GM23338 (cell line): ENCODE measurements around the gene PPP1CC. TPM values are rescaled to one million over a fixed set of nuclear protein-coding genes. Genes with fewer than 3 reads are reported as not detected.

Experiments
- ATAC-seq: fragments of 200-7000 bp; cut with Tn5 transposase; 3 replicates; pipeline ENCODE4 v1.9.1; 2020
- DNase-seq: peaks from one replicate; pipeline ENCODE4 v3.0.0-alpha.2; 2015; ENCODE audit warnings: low spot score
- H2AFZ ChIP-seq: fragments of 200-600 bp; sonication (generic); 2 replicates; pipeline ENCODE4 v1.8.0; 2016; ENCODE audit warnings: antibody characterized with exemption, mild to moderate bottlenecking, moderate library complexity
- H3F3A ChIP-seq: fragments of 200-600 bp; sonication (generic); replicated peaks from 2 replicates; pipeline ENCODE4 v1.8.0; 2017; ENCODE audit warnings: antibody characterized with exemption, mixed run types, low read depth
- H3K27ac ChIP-seq: fragments of 200-600 bp; sonication (generic); 2 replicates; pipeline ENCODE4 v1.6.1; 2016; ENCODE audit warnings: low read depth
- H3K27me3 ChIP-seq: fragments of 200-600 bp; sonication (generic); 2 replicates; pipeline ENCODE4 v1.8.0; 2016; ENCODE audit warnings: mild to moderate bottlenecking, mixed run types, moderate library complexity; ENCODE audit not compliant: insufficient read depth
- H3K36me3 ChIP-seq: fragments of 200-600 bp; sonication (generic); 2 replicates; pipeline ENCODE4 v1.8.0; 2016; ENCODE audit warnings: mild to moderate bottlenecking; ENCODE audit not compliant: insufficient read depth
- H3K4me1 ChIP-seq: fragments of 200-600 bp; sonication (generic); 2 replicates; pipeline ENCODE4 v1.8.0; 2016; ENCODE audit warnings: mild to moderate bottlenecking, moderate library complexity; ENCODE audit not compliant: insufficient read depth
- H3K4me2 ChIP-seq: fragments of 200-600 bp; sonication (generic); 2 replicates; pipeline ENCODE4 v1.7.1; 2017; ENCODE audit warnings: mixed run types
- H3K4me3 ChIP-seq: fragments of 200-600 bp; sonication (generic); 2 replicates; pipeline ENCODE4 v1.6.1; 2016; ENCODE audit warnings: mixed run types
- H3K79me2 ChIP-seq: fragments of 200-600 bp; sonication (generic); replicated peaks from 2 replicates; pipeline ENCODE4 v1.8.0; 2017; ENCODE audit warnings: mild to moderate bottlenecking; ENCODE audit not compliant: insufficient read depth
- H3K9me2 ChIP-seq: fragments of 200-600 bp; sonication (generic); 2 replicates; pipeline ENCODE4 v1.8.0; 2017; ENCODE audit not compliant: insufficient read depth
- H4K20me1 ChIP-seq: fragments of 200-600 bp; sonication (generic); replicated peaks from 2 replicates; pipeline ENCODE4 v1.8.0; 2017; ENCODE audit warnings: mild to moderate bottlenecking; ENCODE audit not compliant: insufficient read depth
- H3K27ac Mint-ChIP-seq: 2 replicates; pipeline ENCODE4 v1.8.0; 2020; ENCODE audit warnings: inconsistent platforms, mild to moderate bottlenecking, moderate library complexity, mixed read lengths
- H3K27me3 Mint-ChIP-seq: 3 replicates; pipeline ENCODE4 v1.8.0; 2022; ENCODE audit warnings: low read depth, mild to moderate bottlenecking, moderate library complexity, mixed read lengths, inconsistent platforms; ENCODE audit not compliant: insufficient read depth, poor library complexity
- H3K36me3 Mint-ChIP-seq: 3 replicates; pipeline ENCODE4 v1.8.0; 2021; ENCODE audit warnings: low read depth, mild to moderate bottlenecking, inconsistent platforms, moderate library complexity, mixed read lengths
- H3K4me1 Mint-ChIP-seq: 3 replicates; pipeline ENCODE4 v1.8.0; 2020; ENCODE audit warnings: mild to moderate bottlenecking, inconsistent platforms, mixed read lengths
- H3K4me3 Mint-ChIP-seq: 3 replicates; pipeline ENCODE4 v1.8.0; 2021; ENCODE audit warnings: moderate library complexity, mild to moderate bottlenecking, inconsistent platforms, mixed read lengths
- H3K9me3 Mint-ChIP-seq: 3 replicates; pipeline ENCODE4 v1.8.0; 2020; ENCODE audit warnings: moderate library complexity, mild to moderate bottlenecking, inconsistent platforms, mixed read lengths
- CREB1 ChIP-seq: fragments of 250-450 bp; sonication (Bioruptor Pico); IDR thresholded peaks from 2 replicates; pipeline ENCODE4 v1.5.0; 2020; ENCODE audit warnings: low read depth, mild to moderate bottlenecking, moderate library complexity
- CTCF ChIP-seq, 2 experiments: fragments of 200-600 bp in 1 of 2; sonication (generic) in 1 of 2; conservative IDR thresholded peaks; 2 replicates each; pipeline versions ENCODE4 v1.5.1 to v1.6.1; 2016 to 2017; ENCODE audit warnings: antibody characterized with exemption in 2 of 2, low read depth in 2 of 2, mild to moderate bottlenecking in 2 of 2, moderate library complexity in 1 of 2
- ETS1 ChIP-seq: IDR thresholded peaks from 2 replicates; pipeline ENCODE4 v1.6.1; 2016; ENCODE audit warnings: antibody characterized with exemption
- EZH2 ChIP-seq: fragments of 200-600 bp; sonication (generic); IDR thresholded peaks from one replicate; pipeline ENCODE4 v1.8.0; 2017; ENCODE audit warnings: antibody characterized with exemption, mild to moderate bottlenecking, low read depth; ENCODE audit not compliant: unreplicated experiment
- EZH2phosphoT487 ChIP-seq: fragments of 200-600 bp; sonication (generic); IDR thresholded peaks from one replicate; pipeline ENCODE4 v1.8.1; 2018; ENCODE audit warnings: antibody characterized with exemption; ENCODE audit not compliant: unreplicated experiment
- JUNB ChIP-seq: IDR thresholded peaks from one replicate; pipeline ENCODE4 v1.6.1; 2016; ENCODE audit warnings: antibody characterized with exemption; ENCODE audit not compliant: unreplicated experiment
- NANOG ChIP-seq: IDR thresholded peaks from 2 replicates; pipeline ENCODE4 v1.6.1; 2016; ENCODE audit warnings: antibody characterized with exemption, borderline replicate concordance
- POLR2AphosphoS5 ChIP-seq: IDR thresholded peaks from 2 replicates; pipeline ENCODE4 v1.6.1; 2016; ENCODE audit warnings: antibody characterized with exemption, low read depth
- STAT1 ChIP-seq: IDR thresholded peaks from one replicate; pipeline ENCODE4 v1.6.1; 2016; ENCODE audit warnings: antibody characterized with exemption; ENCODE audit not compliant: unreplicated experiment
- ZNF114 ChIP-seq: fragments of 250-450 bp; sonication (Bioruptor Pico); IDR thresholded peaks from 2 replicates; pipeline ENCODE4 v1.5.0; 2020; ENCODE audit warnings: mild to moderate bottlenecking, moderate library complexity
- ZNF331 ChIP-seq: fragments of 250-450 bp; sonication (Bioruptor Pico); IDR thresholded peaks from 2 replicates; pipeline ENCODE4 v1.5.0; 2020; ENCODE audit warnings: low read depth, mild to moderate bottlenecking, moderate library complexity
- ZNF462 ChIP-seq: fragments of 250-450 bp; sonication (Bioruptor Pico); IDR thresholded peaks from 2 replicates; pipeline ENCODE4 v1.5.0; 2020; ENCODE audit warnings: mild to moderate bottlenecking, moderate library complexity
- polyA plus RNA-seq: library from polyadenylated mRNA; unstranded; fragments of >200 nt; fragmentation: Nextera tagmentation; extraction: Ambion mirVana; gene quantifications from 2 replicates; pipeline ENCODE4 v1.2.1, GENCODE V29; 2016
- total RNA-seq: library from RNA; depleted of rRNA; stranded (reverse); fragments of >200 nt; shearing (Covaris generic); gene quantifications from 2 replicates; pipeline ENCODE4 v1.2.3, GENCODE V29; 2014

Gene PPP1CC
- total and polyA plus RNA-seq, 2 experiments from 2014 or later = 276 to 501 TPM

- Histone ChIP-seq H3K27me3 (no peaks in the 10 kb centered on the region), H3K9me2 (0 out of 2 replicates have a peak, but pooled peaks cover 4% of the 10 kb centered on the region), H3K36me3 (no peaks in the 10 kb centered on the region), H3F3A (no peaks in the 10 kb centered on the region), H4K20me1 (no peaks in the 10 kb centered on the region), H3K27ac (no peak overlapping the region), H3K4me2 (no peak overlapping the region), H3K4me1 (no peaks in the 10 kb centered on the region), H3K4me3 (no peak overlapping the region), H2AFZ (no peak overlapping the region), H3K79me2 (no peaks in the 10 kb centered on the region)
- no peak for ATAC-seq
- H3K27ac Mint-ChIP-seq = no peak overlapping the region
- DNase-seq = no peak
- no peaks in the 10 kb centered on the region for H3K4me1 Mint-ChIP-seq
- TF ChIP-seq STAT1 = no peak
- TF ChIP-seq POLR2AphosphoS5 = no peak
- no peak for TF ChIP-seq ZNF462 (CRISPR knock-in tag)
- no peak for TF ChIP-seq CREB1
- TF ChIP-seq ETS1 = no peak
- no peak for TF ChIP-seq ZNF114 (CRISPR knock-in tag)
- H3K27me3 Mint-ChIP-seq = peaks cover 2% of the 10 kb centered on the region
- no peak overlapping the region for H3K4me3 Mint-ChIP-seq
- no peaks in the 10 kb centered on the region for H3K9me3 Mint-ChIP-seq
- H3K36me3 Mint-ChIP-seq = no peaks in the 10 kb centered on the region; the same call in 2 of the 3 replicates
Observed at GRCh38 chr12:110790301-110790700, 47.6 kb upstream of the PPP1CC start.

GRCh38 chr12:110786012-110786411 lies 43.3 kb upstream of the PPP1CC start:
- H3K4me3 Mint-ChIP-seq = no peak overlapping the region
- H2AFZ ChIP-seq = no peak overlapping the region
- no peaks in the 10 kb centered on the region for H3K79me2 ChIP-seq
- no peak for TF ChIP-seq EZH2
- no peak for TF ChIP-seq EZH2phosphoT487
- TF ChIP-seq ZNF114 (CRISPR knock-in tag) = no peak
- no peak for TF ChIP-seq CTCF (conservative IDR thresholded peaks at IDR 0.05; ENCODE audit: low read depth in 2 of 2)
- TF ChIP-seq ETS1 = no peak
- TF ChIP-seq ZNF331 = no peak
- TF ChIP-seq CREB1 = no peak
- TF ChIP-seq NANOG = no peak
- TF ChIP-seq JUNB = no peak
- peaks cover 4% of the 10 kb centered on the region; the same call in 1 of the 2 replicates for H3K4me1 ChIP-seq
- DNase-seq (no peak), ATAC-seq (no peak)
- no peak overlapping the region for H3K27ac ChIP-seq
- no peak overlapping the region for H3K4me2 ChIP-seq
- no peaks in the 10 kb centered on the region for H3F3A ChIP-seq
- H3K4me1 Mint-ChIP-seq = peaks cover 17% of the 10 kb centered on the region
- H3K36me3 ChIP-seq = no peaks in the 10 kb centered on the region
- no peaks in the 10 kb centered on the region for H4K20me1 ChIP-seq
- peaks cover 5% of the 10 kb centered on the region for H3K27me3 Mint-ChIP-seq
- H3K4me3 ChIP-seq = no peak overlapping the region
- no peaks in the 10 kb centered on the region for H3K9me3 Mint-ChIP-seq
- no peak overlapping the region for H3K27ac Mint-ChIP-seq
- H3K9me2 ChIP-seq = no peaks in the 10 kb centered on the region
- no peaks in the 10 kb centered on the region for H3K27me3 ChIP-seq
- no peaks in the 10 kb centered on the region; the same call in 2 of the 3 replicates for H3K36me3 Mint-ChIP-seq
